ENCODE measurements around the gene CHIT1.

- TF ChIP-seq CTCF (IDR thresholded peaks at IDR 0.05 in 4 of 5, conservative IDR thresholded peaks at IDR 0.05 in 1 of 5), result no peak
- TF ChIP-seq POLR2A (IDR thresholded peaks at IDR 0.05), result no peak
Measured at GRCh38 chr1:203238535-203238934, 9.1 kb upstream of the CHIT1 start.
